K562 (cell line): ENCODE results near the gene PHLDB1. TPM values are rescaled to one million over a fixed set of nuclear protein-coding genes. Genes with fewer than 3 reads are reported as not detected.
A peak's percentile ranks its signal among the peaks of the same experiment; 100 is the strongest.
"Not testable (repeated sequence)": the region's sequence is repeated elsewhere in the genome, so short reads cannot be mapped to it uniquely, and the experiment has no call there.

Experiments
- ATAC-seq: fragments of 200-7000 bp; cut with Tn5 transposase; 3 replicates; pipeline ENCODE4 v1.9.1; 2020; ENCODE audit warnings: moderate library complexity
- BruUV-seq: library from RNA; stranded (reverse); fragments of 400-500 nt; replicated peaks from 2 replicates; lab custom pipeline; 2021; lab: Mats Ljungman, UMichigan
- CTCF ChIA-PET: fragments of 300-600 bp; formaldehyde crosslinking; extraction: SDS; loops from one replicate; lab custom pipeline; 2021; ENCODE audit warnings: low intra/inter-chr PET ratio; lab: Yijun Ruan, JAX
- POLR2A ChIA-PET: fragments of 300-600, 350-650 bp; sonication (Branson Sonifier 250); formaldehyde crosslinking; extraction: SDS; loops from one replicate; lab custom pipeline; 2021; ENCODE audit warnings: antibody characterized with exemption, inconsistent platforms; lab: Yijun Ruan, JAX
- DNase-seq, 4 experiments: peaks; one replicate each; pipeline versions ENCODE4 v3.0.0 to v3.0.0-alpha.2; 2011 to 2018; ENCODE audit warnings: low spot score in 3 of 4, mixed read lengths in 3 of 4; ENCODE audit errors: extremely low read depth in 1 of 4
- FAIRE-seq: peaks from 2 replicates; lab custom pipeline; 2011; peaks lifted over from hg19 to GRCh38; lab: Jason Lieb, UNC
- H2AFZ ChIP-seq: 2 replicates; pipeline ENCODE4 v1.6.0; 2011; ENCODE audit warnings: low read depth, low read length, control low read depth, inconsistent platforms
- H3K27ac ChIP-seq: fragments of 200-600 bp; 3 replicates; pipeline ENCODE4 v1.8.0; 2011; ENCODE audit warnings: low read depth, mild to moderate bottlenecking, control low read depth, inconsistent platforms, low read length, moderate library complexity, mixed read lengths; ENCODE audit errors: extremely low read depth
- H3K27me3 ChIP-seq, 2 experiments: fragments of 300-600 bp in 1 of 2; 2 replicates in 1 of 2; 3 replicates in 1 of 2; pipeline versions ENCODE4 v1.6.0 to v1.8.0; 2011; ENCODE audit warnings: inconsistent platforms in 2 of 2, low read length in 2 of 2, mild to moderate bottlenecking in 1 of 2, mixed read lengths in 1 of 2, moderate library complexity in 1 of 2; ENCODE audit not compliant: control insufficient read depth in 2 of 2, insufficient read depth in 2 of 2
- H3K36me3 ChIP-seq: fragments of 300-600 bp; 3 replicates; pipeline ENCODE4 v1.8.0; 2011; ENCODE audit warnings: mild to moderate bottlenecking, low read length, inconsistent platforms; ENCODE audit not compliant: control insufficient read depth, insufficient read depth
- H3K4me1 ChIP-seq, 2 experiments: fragments of 200-600 bp in 1 of 2; replicated peaks in 1 of 2; 2 replicates in 1 of 2; 3 replicates in 1 of 2; pipeline versions ENCODE4 v1.5.1 to v1.8.0; 2011; ENCODE audit warnings: inconsistent platforms in 2 of 2, low read length in 2 of 2, mild to moderate bottlenecking in 1 of 2, mixed read lengths in 1 of 2, moderate library complexity in 1 of 2; ENCODE audit not compliant: control insufficient read depth in 2 of 2, insufficient read depth in 2 of 2
- H3K4me2 ChIP-seq: 2 replicates; pipeline ENCODE4 v1.6.1; 2011; ENCODE audit warnings: low read length, control low read depth, inconsistent platforms, mixed read lengths; ENCODE audit not compliant: insufficient read depth
- H3K4me3 ChIP-seq: fragments of 200-600 bp; sonication (generic), shearing (Covaris generic); 2 replicates; pipeline ENCODE4 v1.5.1; 2016; ENCODE audit warnings: control low read depth, inconsistent platforms
- H3K79me2 ChIP-seq: fragments of 200-600 bp; 3 replicates; pipeline ENCODE4 v1.8.0; 2011; ENCODE audit warnings: low read length, inconsistent platforms; ENCODE audit not compliant: control insufficient read depth, insufficient read depth
- H3K9ac ChIP-seq, 2 experiments: 2 replicates each; pipeline versions ENCODE4 v1.6.0 to v1.6.1; 2011; ENCODE audit warnings: low read depth in 2 of 2, low read length in 2 of 2, control low read depth in 1 of 2, inconsistent platforms in 1 of 2, mild to moderate bottlenecking in 1 of 2, mixed read lengths in 1 of 2; ENCODE audit not compliant: insufficient read depth in 1 of 2
- H3K9me1 ChIP-seq: one replicate; pipeline ENCODE4 v1.6.0; 2011; ENCODE audit warnings: inconsistent platforms, mild to moderate bottlenecking, low read length, moderate library complexity; ENCODE audit not compliant: control insufficient read depth, insufficient read depth
- H3K9me3 ChIP-seq: replicated peaks from 2 replicates; pipeline ENCODE4 v1.5.1; 2011; ENCODE audit warnings: low read depth, low read length, inconsistent platforms; ENCODE audit not compliant: control insufficient read depth, insufficient read depth
- H4K20me1 ChIP-seq: replicated peaks from 2 replicates; pipeline ENCODE4 v1.6.1; 2011; ENCODE audit warnings: low read length, inconsistent platforms, mixed read lengths; ENCODE audit not compliant: control insufficient read depth, insufficient read depth
- FOXK2 ChIP-seq, 2 experiments: fragments of 450-650 bp; IDR thresholded peaks in 1 of 2; conservative IDR thresholded peaks in 1 of 2; 2 replicates each; pipeline ENCODE4 v1.6.1; 2016; ENCODE audit warnings: low read depth in 2 of 2, mild to moderate bottlenecking in 1 of 2
- KLF6 ChIP-seq: fragments of 250-450 bp; sonication (Bioruptor Pico); IDR thresholded peaks from 2 replicates; pipeline ENCODE4 v1.4.0; 2020; ENCODE audit warnings: mild to moderate bottlenecking, moderate library complexity, borderline replicate concordance
- MCM3 ChIP-seq: fragments of 450-650 bp; IDR thresholded peaks from 2 replicates; pipeline ENCODE4 v1.6.1; 2016
- PML ChIP-seq: IDR thresholded peaks from 2 replicates; pipeline ENCODE4 v1.6.1; 2012; ENCODE audit warnings: low read length, inconsistent platforms
- PURB ChIP-seq: sonication (generic); formaldehyde crosslinking; IDR thresholded peaks from 2 replicates; pipeline ENCODE4 v1.9.0; 2021; ENCODE audit warnings: low read depth, mild to moderate bottlenecking, missing genetic modification reagents
- TFAM ChIP-seq: fragments of 250-450 bp; sonication (Bioruptor Pico); conservative IDR thresholded peaks from 2 replicates; pipeline ENCODE4 v1.5.0; 2021; ENCODE audit warnings: mild to moderate bottlenecking, moderate library complexity
- XRCC4 ChIP-seq: IDR thresholded peaks from one replicate; pipeline ENCODE4 v1.6.1; 2011; ENCODE audit not compliant: insufficient read depth, insufficient read length; ENCODE audit errors: extremely low read depth
- ZC3H11A ChIP-seq: IDR thresholded peaks from 2 replicates; pipeline ENCODE4 v1.6.1; 2012; ENCODE audit warnings: low read depth, low read length, improper control_type of control experiment
- WGBS: fragments of 100-300 bp; shearing (Covaris generic); methylation state at CpG from one replicate; pipeline ENCODE4 v1.1.6; 2016; ENCODE audit warnings: low coverage, mixed read lengths; ENCODE audit not compliant: insufficient coverage; ENCODE audit errors: missing lambda C conversion rate; 5-methylcytosine and 5-hydroxymethylcytosine counted together
- in situ Hi-C: fragments of 300-500 bp; cut with MboI; formaldehyde crosslinking; loops from 4 replicates; pipeline ENCODE4 v1.15.0; 2018; ENCODE audit warnings: inconsistent platforms, mixed read lengths
- intact Hi-C: fragments of 100-400 bp; cut with micrococcal nuclease; formaldehyde crosslinking; loops from 2 replicates; pipeline ENCODE4 v1.14.2; 2022
- polyA plus RNA-seq, 8 experiments: library from polyadenylated mRNA; depleted of rRNA in 4 of 8; stranded (reverse) in 5 of 8; unstranded in 3 of 8; fragments of >200 nt; fragmentation: Nextera tagmentation in 2 of 8; fragmentation: Illumina TruSeq in 1 of 8; extraction: Ambion mirVana in 2 of 8; extraction: Trizol in 1 of 8; gene quantifications; 2 replicates each; pipeline versions ENCODE4 v1.2.1 to v1.2.3, GENCODE V29; 2011 to 2014; ENCODE audit warnings: inconsistent platforms in 1 of 8, missing spikeins in 1 of 8
- total RNA-seq, 7 experiments: library from RNA; depleted of rRNA in 6 of 7; stranded (reverse); fragments of >200 nt in 6 of 7; fragmentation: Illumina TruSeq in 2 of 7; extraction: Trizol in 2 of 7; gene quantifications; 2 replicates each; pipeline versions ENCODE4 v1.2.1 to v1.2.3, GENCODE V29; 2011 to 2021; ENCODE audit warnings: low replicate concordance in 1 of 7
- TF ChIP-seq, protein P1 (sequence below): fragments of 250-450 bp; sonication (Bioruptor Pico); IDR thresholded peaks from 2 replicates; pipeline ENCODE4 v1.5.0; 2021
- TF ChIP-seq, protein P2 (sequence below): IDR thresholded peaks from 3 replicates; pipeline ENCODE4 v1.6.1; 2011; ENCODE audit warnings: borderline replicate concordance, mild to moderate bottlenecking, moderate library complexity; ENCODE audit not compliant: insufficient read length; ENCODE audit errors: extremely low read depth
- TF ChIP-seq, protein P3 (sequence below): sonication (generic); formaldehyde crosslinking; IDR thresholded peaks from 2 replicates; pipeline ENCODE4 v1.8.0; 2022; ENCODE audit warnings: missing genetic modification reagents, mild to moderate bottlenecking, moderate library complexity, borderline replicate concordance

PHLDB1 gene
- total and polyA plus RNA-seq, 9 of the 15 experiments (the other 6 are each of a cell fraction or from before 2014, with no cell fraction given): 2.0 to 28.7 (median 16.2) TPM

DNA sequence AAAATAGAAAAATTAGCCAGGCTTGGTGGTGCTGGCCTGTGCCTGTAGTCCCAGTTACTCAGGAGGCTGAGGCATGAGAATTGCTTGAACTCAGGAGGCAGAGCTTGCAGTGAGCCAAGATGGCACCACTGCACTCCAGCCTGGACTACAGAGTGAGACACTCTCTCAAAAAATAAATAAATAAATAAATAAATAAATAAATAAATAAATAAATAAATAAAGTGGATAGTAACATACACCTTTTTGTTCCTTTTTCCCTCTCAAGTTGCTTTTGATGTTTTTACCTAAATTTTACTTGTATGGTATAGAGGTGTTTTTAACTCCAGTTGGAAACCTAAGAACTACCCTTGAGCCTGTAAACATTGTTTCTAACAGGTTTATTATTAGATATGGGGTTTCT lies 29.4 kb upstream of the PHLDB1 start:
- TF ChIP-seq ZC3H11A: peak; percentile 84; the same call in 1 of the 2 replicates
- peaks cover 22% of the 10 kb centered on the region for H4K20me1 ChIP-seq
- H3K79me2 ChIP-seq: peaks cover 81% of the 10 kb centered on the region
- H3K36me3 ChIP-seq: peaks cover 46% of the 10 kb centered on the region
- ATAC-seq, DNase-seq, H2AFZ ChIP-seq, H3K4me1 ChIP-seq, H3K27me3 ChIP-seq, H3K9me1 ChIP-seq, FAIRE-seq, H3K27ac ChIP-seq, in situ Hi-C loops, H3K9ac ChIP-seq, H3K4me2 ChIP-seq, CTCF ChIA-PET, H3K4me3 ChIP-seq, H3K9me3 ChIP-seq, intact Hi-C loops, BruUV-seq: not testable (repeated sequence)
- POLR2A ChIA-PET: interaction anchor here (0.7 to 1.3 kb wide), 2 partner anchors 31 to 61 kb away, joined by 3 read pairs; no protein-coding TSS in a partner anchor

DNA sequence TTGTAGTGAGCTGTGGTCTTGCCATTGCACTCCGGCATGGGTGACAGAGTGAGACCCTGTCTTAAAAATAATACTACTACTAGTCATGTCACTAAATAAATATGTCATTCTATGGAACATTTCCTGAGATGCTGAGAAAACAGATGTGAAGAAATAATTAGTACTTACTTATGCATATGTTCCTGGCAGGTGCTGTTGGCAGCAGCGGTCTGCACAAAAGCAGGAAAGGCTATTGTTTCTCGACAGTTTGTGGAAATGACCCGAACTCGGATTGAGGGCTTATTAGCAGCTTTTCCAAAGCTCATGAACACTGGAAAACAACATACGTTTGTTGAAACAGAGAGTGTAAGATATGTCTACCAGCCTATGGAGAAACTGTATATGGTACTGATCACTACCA lies 26.4 kb upstream of the PHLDB1 start:
- no peak for ATAC-seq
- intact Hi-C loops: no loop called here
- ChIA-PET POLR2A (interaction anchor here (0.6 to 2.1 kb wide), 2 partner anchors 8 to 26 kb away, joined by 4 to 9 read pairs; partner anchors contain the start of genes ARCN1 and PHLDB1), CTCF (no interaction called here)
- H3K36me3 ChIP-seq: peaks cover 62% of the 10 kb centered on the region
- no peak overlapping the region for H3K9ac ChIP-seq
- no peak overlapping the region for H2AFZ ChIP-seq
- WGBS: 84% methylated on average over 6 of the region's 6 CpGs
- BruUV-seq: no TSS peak
- H3K9me3 ChIP-seq: no peaks in the 10 kb centered on the region
- no peak overlapping the region for H3K4me3 ChIP-seq
- H3K4me2 ChIP-seq: no peak overlapping the region
- in situ Hi-C loops: no loop called here
- FAIRE-seq: no peak
- peaks cover 51% of the 10 kb centered on the region for H3K79me2 ChIP-seq
- no peak overlapping the region for H3K27ac ChIP-seq
- H3K4me1 ChIP-seq: no peaks in the 10 kb centered on the region
- no peaks in the 10 kb centered on the region for H3K9me1 ChIP-seq
- no peak for DNase-seq
- no peaks in the 10 kb centered on the region for H3K27me3 ChIP-seq
- H4K20me1 ChIP-seq: peaks cover 4% of the 10 kb centered on the region
- TF ChIP-seq XRCC4: no peak
- TF ChIP-seq MCM3: no peak
- TF ChIP-seq, protein P1, sequence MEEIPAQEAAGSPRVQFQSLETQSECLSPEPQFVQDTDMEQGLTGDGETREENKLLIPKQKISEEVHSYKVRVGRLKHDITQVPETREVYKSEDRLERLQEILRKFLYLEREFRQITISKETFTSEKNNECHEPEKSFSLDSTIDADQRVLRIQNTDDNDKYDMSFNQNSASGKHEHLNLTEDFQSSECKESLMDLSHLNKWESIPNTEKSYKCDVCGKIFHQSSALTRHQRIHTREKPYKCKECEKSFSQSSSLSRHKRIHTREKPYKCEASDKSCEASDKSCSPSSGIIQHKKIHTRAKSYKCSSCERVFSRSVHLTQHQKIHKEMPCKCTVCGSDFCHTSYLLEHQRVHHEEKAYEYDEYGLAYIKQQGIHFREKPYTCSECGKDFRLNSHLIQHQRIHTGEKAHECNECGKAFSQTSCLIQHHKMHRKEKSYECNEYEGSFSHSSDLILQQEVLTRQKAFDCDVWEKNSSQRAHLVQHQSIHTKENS (CRISPR knock-in tag): no peak
- TF ChIP-seq, protein P2, sequence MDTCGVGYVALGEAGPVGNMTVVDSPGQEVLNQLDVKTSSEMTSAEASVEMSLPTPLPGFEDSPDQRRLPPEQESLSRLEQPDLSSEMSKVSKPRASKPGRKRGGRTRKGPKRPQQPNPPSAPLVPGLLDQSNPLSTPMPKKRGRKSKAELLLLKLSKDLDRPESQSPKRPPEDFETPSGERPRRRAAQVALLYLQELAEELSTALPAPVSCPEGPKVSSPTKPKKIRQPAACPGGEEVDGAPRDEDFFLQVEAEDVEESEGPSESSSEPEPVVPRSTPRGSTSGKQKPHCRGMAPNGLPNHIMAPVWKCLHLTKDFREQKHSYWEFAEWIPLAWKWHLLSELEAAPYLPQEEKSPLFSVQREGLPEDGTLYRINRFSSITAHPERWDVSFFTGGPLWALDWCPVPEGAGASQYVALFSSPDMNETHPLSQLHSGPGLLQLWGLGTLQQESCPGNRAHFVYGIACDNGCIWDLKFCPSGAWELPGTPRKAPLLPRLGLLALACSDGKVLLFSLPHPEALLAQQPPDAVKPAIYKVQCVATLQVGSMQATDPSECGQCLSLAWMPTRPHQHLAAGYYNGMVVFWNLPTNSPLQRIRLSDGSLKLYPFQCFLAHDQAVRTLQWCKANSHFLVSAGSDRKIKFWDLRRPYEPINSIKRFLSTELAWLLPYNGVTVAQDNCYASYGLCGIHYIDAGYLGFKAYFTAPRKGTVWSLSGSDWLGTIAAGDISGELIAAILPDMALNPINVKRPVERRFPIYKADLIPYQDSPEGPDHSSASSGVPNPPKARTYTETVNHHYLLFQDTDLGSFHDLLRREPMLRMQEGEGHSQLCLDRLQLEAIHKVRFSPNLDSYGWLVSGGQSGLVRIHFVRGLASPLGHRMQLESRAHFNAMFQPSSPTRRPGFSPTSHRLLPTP: no peak
- TF ChIP-seq FOXK2 (conservative IDR thresholded peaks at IDR 0.05 in 1 of 2, IDR thresholded peaks at IDR 0.05 in 1 of 2; ENCODE audit: low read depth in 2 of 2): no peak
- no peak for TF ChIP-seq PML
- TF ChIP-seq PURB (CRISPR knock-in tag): no peak
- no peak for TF ChIP-seq TFAM (CRISPR knock-in tag)
- TF ChIP-seq, protein P3, sequence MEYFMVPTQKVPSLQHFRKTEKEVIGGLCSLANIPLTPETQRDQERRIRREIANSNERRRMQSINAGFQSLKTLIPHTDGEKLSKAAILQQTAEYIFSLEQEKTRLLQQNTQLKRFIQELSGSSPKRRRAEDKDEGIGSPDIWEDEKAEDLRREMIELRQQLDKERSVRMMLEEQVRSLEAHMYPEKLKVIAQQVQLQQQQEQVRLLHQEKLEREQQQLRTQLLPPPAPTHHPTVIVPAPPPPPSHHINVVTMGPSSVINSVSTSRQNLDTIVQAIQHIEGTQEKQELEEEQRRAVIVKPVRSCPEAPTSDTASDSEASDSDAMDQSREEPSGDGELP (CRISPR knock-in tag): no peak
- no peak for TF ChIP-seq KLF6 (CRISPR knock-in tag)
